Natural killer cell (primary cell): ENCODE measurements around the gene KPTN. TPM values are rescaled to one million over a fixed set of nuclear protein-coding genes. Genes with fewer than 3 reads are reported as not detected.

Experiments
- ATAC-seq, 3 donors: fragments of 150-1000 bp in 2 of 3; fragments of 200-7000 bp in 1 of 3; cut with Tn5 transposase; 1 replicate in 1 of 3; 2 replicates in 2 of 3; pipeline ENCODE4 v1.10.0; 2021; ENCODE audit warnings: mild to moderate bottlenecking in 2 of 3, moderate library complexity in 2 of 3
- DNase-seq, 2 donors: peaks; one replicate each; pipeline versions ENCODE4 v3.0.0 to v3.0.0-alpha.2; 2013 to 2021; ENCODE audit warnings: mixed read lengths in 1 of 2
- H3K27ac ChIP-seq: one replicate; pipeline ENCODE4 v1.5.1; 2013; ENCODE audit warnings: mild to moderate bottlenecking, low read length
- H3K27me3 ChIP-seq: one replicate; pipeline ENCODE4 v1.6.1; 2013; ENCODE audit warnings: low read length; ENCODE audit not compliant: control insufficient read depth, insufficient read depth
- H3K36me3 ChIP-seq: one replicate; pipeline ENCODE4 v1.6.1; 2013; ENCODE audit warnings: low read length; ENCODE audit not compliant: control insufficient read depth, insufficient read depth
- H3K4me1 ChIP-seq: one replicate; pipeline ENCODE4 v1.6.1; 2013; ENCODE audit warnings: low read length; ENCODE audit not compliant: control insufficient read depth, insufficient read depth
- H3K4me3 ChIP-seq: one replicate; pipeline ENCODE4 v1.5.1; 2013; ENCODE audit warnings: low read length
- H3K9me3 ChIP-seq: one replicate; pipeline ENCODE4 v1.6.1; 2013; ENCODE audit warnings: low read length; ENCODE audit not compliant: control insufficient read depth, insufficient read depth
- H3K27ac Mint-ChIP-seq, 2 donors: one replicate each; pipeline ENCODE4 v1.8.0; 2022; ENCODE audit warnings: mild to moderate bottlenecking in 2 of 2, mixed read lengths in 2 of 2, moderate library complexity in 1 of 2
- H3K27me3 Mint-ChIP-seq, 2 donors: one replicate each; pipeline ENCODE4 v1.8.0; 2022; ENCODE audit warnings: low read depth in 2 of 2, mixed read lengths in 2 of 2
- H3K36me3 Mint-ChIP-seq: one replicate; pipeline ENCODE4 v1.8.0; 2022; ENCODE audit warnings: mixed read lengths
- H3K4me1 Mint-ChIP-seq, 2 donors: one replicate each; pipeline ENCODE4 v1.8.0; 2022; ENCODE audit warnings: mixed read lengths in 2 of 2
- H3K4me3 Mint-ChIP-seq: one replicate; pipeline ENCODE4 v1.8.0; 2022; ENCODE audit warnings: mild to moderate bottlenecking, moderate library complexity, mixed read lengths
- H3K9me3 Mint-ChIP-seq, 2 donors: one replicate each; pipeline ENCODE4 v1.8.0; 2022; ENCODE audit warnings: mixed read lengths in 2 of 2
- CTCF ChIP-seq: fragments of 200-600 bp; IDR thresholded peaks from one replicate; pipeline ENCODE4 v1.8.0; 2022; ENCODE audit warnings: antibody characterized with exemption
- WGBS: methylation state at CpG from one replicate; pipeline ENCODE4 v1.1.7; 2013; ENCODE audit warnings: missing lambda C conversion rate; ENCODE audit not compliant: insufficient coverage; 5-methylcytosine and 5-hydroxymethylcytosine counted together
- intact Hi-C: fragments of 100-400 bp; cut with micrococcal nuclease; formaldehyde crosslinking; loops from one replicate; pipeline ENCODE4 v1.14.2; 2022
- total RNA-seq, 4 donors: library from RNA; stranded (reverse); fragments of 120-200 nt in 1 of 4; gene quantifications; one replicate each; pipeline versions ENCODE4 v1.2.3 to v1.2.4, GENCODE V29; 2013 to 2022

KPTN gene
- total RNA-seq, 3 donors from 2014 or later (not counting 1 experiment from before 2014, with no cell fraction given), result 3.0 to 4.2 (median 3.6) TPM

- H3K27ac Mint-ChIP-seq, result no peak overlapping the region
- H3K4me1 ChIP-seq, result peaks cover 5% of the 10 kb centered on the region
- WGBS, result 82% methylated on average over 3 of the region's 3 CpGs
These were observed 42.8 kb upstream of the KPTN start for GRCh38 chr19:47526798-47527197.

GRCh38 chr19:47523473-47523872, 39.5 kb upstream of the KPTN start:
- ATAC-seq, result no peak

More at GRCh38 chr19:47526798-47527197, 42.8 kb upstream of the KPTN start:
- no peak overlapping the region for H3K4me3 ChIP-seq
- Mint-ChIP-seq H3K4me3 (no peak overlapping the region), H3K4me1 (peaks cover 4 to 8% of the 10 kb centered on the region in 2 donors), H3K27me3 (peaks cover 3 to 11% of the 10 kb centered on the region in 2 donors), H3K36me3 (no peaks in the 10 kb centered on the region), H3K9me3 (no peaks in the 10 kb centered on the region)
- no peak for TF ChIP-seq CTCF
- peaks cover 10% of the 10 kb centered on the region for H3K27me3 ChIP-seq
- no peaks in the 10 kb centered on the region for H3K36me3 ChIP-seq
- DNase-seq (no peak), ATAC-seq (no peak)
- H3K9me3 ChIP-seq, result no peaks in the 10 kb centered on the region
- H3K27ac ChIP-seq, result no peak overlapping the region
- intact Hi-C loops, result no loop called here

GRCh38 chr19:47521473-47522180, 37.6 kb upstream of the KPTN start:
- Mint-ChIP-seq H3K9me3 (no peaks in the 10 kb centered on the region), H3K27me3 (peaks cover 8 to 20% of the 10 kb centered on the region in 2 donors), H3K4me1 (peaks cover 14 to 34% of the 10 kb centered on the region in 2 donors), H3K4me3 (no peak overlapping the region), H3K36me3 (no peaks in the 10 kb centered on the region), H3K27ac (no peak overlapping the region)
- no peak for DNase-seq
- Histone ChIP-seq H3K27me3 (peaks cover 20% of the 10 kb centered on the region), H3K36me3 (no peaks in the 10 kb centered on the region), H3K27ac (no peak overlapping the region), H3K4me3 (no peak overlapping the region), H3K9me3 (no peaks in the 10 kb centered on the region), H3K4me1 (peaks cover 45% of the 10 kb centered on the region)
- ATAC-seq, result no peak
- 50% methylated on average over 20 of the region's 20 CpGs for WGBS
- intact Hi-C loops, result no loop called here
- no peak for TF ChIP-seq CTCF

More at GRCh38 chr19:47523473-47523872, 39.5 kb upstream of the KPTN start:
- Histone ChIP-seq H3K27ac (no peak overlapping the region), H3K4me3 (no peak overlapping the region), H3K27me3 (peaks cover 20% of the 10 kb centered on the region), H3K4me1 (peaks cover 27% of the 10 kb centered on the region), H3K36me3 (no peaks in the 10 kb centered on the region), H3K9me3 (no peaks in the 10 kb centered on the region)
- 55% methylated on average over 4 of the region's 7 CpGs for WGBS
- intact Hi-C loops, result no loop called here
- Mint-ChIP-seq H3K27me3 (peaks cover 8 to 20% of the 10 kb centered on the region in 2 donors), H3K27ac (no peak overlapping the region), H3K36me3 (no peaks in the 10 kb centered on the region), H3K9me3 (no peaks in the 10 kb centered on the region), H3K4me1 (peaks cover 7 to 20% of the 10 kb centered on the region in 2 donors), H3K4me3 (no peak overlapping the region)
- no peak for TF ChIP-seq CTCF
- no peak for DNase-seq
